ENCODE measurements around the gene SSTR3.

DNA sequence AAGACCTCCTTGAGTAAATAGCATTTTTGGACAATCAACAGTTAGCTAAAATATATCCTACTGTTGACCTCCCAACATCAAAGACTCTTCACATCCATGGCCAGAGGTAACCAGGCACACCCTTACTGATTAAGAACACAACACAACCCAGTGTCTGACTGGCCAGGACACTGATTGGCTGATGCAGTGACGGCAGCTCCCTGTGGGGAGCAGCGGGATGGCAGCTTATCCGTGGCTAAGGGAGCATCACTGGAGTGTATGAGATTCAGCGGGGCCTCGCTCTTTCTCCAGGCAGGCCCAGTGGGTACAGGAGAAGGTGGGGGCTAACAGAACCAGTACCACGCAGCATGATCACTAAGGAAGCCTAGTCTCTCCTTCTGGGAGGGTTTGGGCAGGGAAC lies 52.2 kb downstream of the SSTR3 start:
- TF ChIP-seq, protein P1, sequence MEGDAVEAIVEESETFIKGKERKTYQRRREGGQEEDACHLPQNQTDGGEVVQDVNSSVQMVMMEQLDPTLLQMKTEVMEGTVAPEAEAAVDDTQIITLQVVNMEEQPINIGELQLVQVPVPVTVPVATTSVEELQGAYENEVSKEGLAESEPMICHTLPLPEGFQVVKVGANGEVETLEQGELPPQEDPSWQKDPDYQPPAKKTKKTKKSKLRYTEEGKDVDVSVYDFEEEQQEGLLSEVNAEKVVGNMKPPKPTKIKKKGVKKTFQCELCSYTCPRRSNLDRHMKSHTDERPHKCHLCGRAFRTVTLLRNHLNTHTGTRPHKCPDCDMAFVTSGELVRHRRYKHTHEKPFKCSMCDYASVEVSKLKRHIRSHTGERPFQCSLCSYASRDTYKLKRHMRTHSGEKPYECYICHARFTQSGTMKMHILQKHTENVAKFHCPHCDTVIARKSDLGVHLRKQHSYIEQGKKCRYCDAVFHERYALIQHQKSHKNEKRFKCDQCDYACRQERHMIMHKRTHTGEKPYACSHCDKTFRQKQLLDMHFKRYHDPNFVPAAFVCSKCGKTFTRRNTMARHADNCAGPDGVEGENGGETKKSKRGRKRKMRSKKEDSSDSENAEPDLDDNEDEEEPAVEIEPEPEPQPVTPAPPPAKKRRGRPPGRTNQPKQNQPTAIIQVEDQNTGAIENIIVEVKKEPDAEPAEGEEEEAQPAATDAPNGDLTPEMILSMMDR (conservative IDR thresholded peaks at IDR 0.05) = no peak
- TF ChIP-seq ZFX (IDR thresholded peaks at IDR 0.05) = no peak
